Effector memory CD8-positive, alpha-beta T cell (primary cell): ENCODE data around the gene PIK3C2G.

Experiments
- ATAC-seq: fragments of 150-1000 bp; cut with Tn5 transposase; replicated peaks from 2 replicates; pipeline ENCODE4 v1.10.0; 2021; ENCODE audit warnings: mild to moderate bottlenecking, moderate library complexity
- DNase-seq, 3 experiments: peaks; one replicate each; pipeline ENCODE4 v3.0.0; 2021
- H3K27ac Mint-ChIP-seq, 2 donors: one replicate each; pipeline ENCODE4 v1.8.0; 2022; ENCODE audit warnings: mild to moderate bottlenecking in 2 of 2, mixed read lengths in 2 of 2, moderate library complexity in 2 of 2
- H3K27me3 Mint-ChIP-seq, 2 donors: one replicate each; pipeline ENCODE4 v1.8.0; 2022; ENCODE audit warnings: mixed read lengths in 2 of 2
- H3K36me3 Mint-ChIP-seq: one replicate; pipeline ENCODE4 v1.8.0; 2022; ENCODE audit warnings: mild to moderate bottlenecking, moderate library complexity, mixed read lengths; ENCODE audit not compliant: insufficient read depth
- H3K4me1 Mint-ChIP-seq, 2 donors: one replicate each; pipeline ENCODE4 v1.8.0; 2022; ENCODE audit warnings: low read depth in 2 of 2, mixed read lengths in 2 of 2
- H3K4me3 Mint-ChIP-seq, 2 donors: one replicate each; pipeline ENCODE4 v1.8.0; 2022; ENCODE audit warnings: mild to moderate bottlenecking in 2 of 2, mixed read lengths in 2 of 2, moderate library complexity in 2 of 2
- H3K9me3 Mint-ChIP-seq, 2 donors: one replicate each; pipeline ENCODE4 v1.8.0; 2022; ENCODE audit warnings: mixed read lengths in 2 of 2

PIK3C2G gene

GRCh38 chr12:18257251-18257650 is 4.1 kb upstream of the PIK3C2G start:
- Mint-ChIP-seq H3K27me3 (no peaks in the 10 kb centered on the region), H3K27ac (no peak overlapping the region), H3K36me3 (no peaks in the 10 kb centered on the region), H3K4me1 (no peaks in the 10 kb centered on the region), H3K4me3 (no peak overlapping the region), H3K9me3 (peaks cover 0 to 3% of the 10 kb centered on the region in 2 donors)
- DNase-seq (no peak), ATAC-seq (no peak)

GRCh38 chr12:18258929-18259328 is 2.4 kb upstream of the PIK3C2G start:
- ATAC-seq (no peak), DNase-seq (no peak)
- H3K4me3 Mint-ChIP-seq, result no peak overlapping the region
- no peak overlapping the region for H3K27ac Mint-ChIP-seq
- no peaks in the 10 kb centered on the region for H3K36me3 Mint-ChIP-seq
- H3K27me3 Mint-ChIP-seq, result no peaks in the 10 kb centered on the region
- peaks cover 0 to 3% of the 10 kb centered on the region in 2 donors for H3K9me3 Mint-ChIP-seq
- H3K4me1 Mint-ChIP-seq, result no peaks in the 10 kb centered on the region

GRCh38 chr12:18259906-18260682 is 1.2 kb upstream of the PIK3C2G start:
- H3K9me3 Mint-ChIP-seq, result peaks cover 0 to 3% of the 10 kb centered on the region in 2 donors
- H3K27ac Mint-ChIP-seq, result no peak overlapping the region
- no peaks in the 10 kb centered on the region for H3K27me3 Mint-ChIP-seq
- DNase-seq (no peak), ATAC-seq (no peak)
- no peaks in the 10 kb centered on the region for H3K36me3 Mint-ChIP-seq
- no peak overlapping the region for H3K4me3 Mint-ChIP-seq
- H3K4me1 Mint-ChIP-seq, result no peaks in the 10 kb centered on the region

GRCh38 chr12:18261906-18262305 is 588 bp downstream of the PIK3C2G start:
- no peak for ATAC-seq
- no peaks in the 10 kb centered on the region for H3K36me3 Mint-ChIP-seq

GRCh38 chr12:18262514-18262913 is 1.2 kb downstream of the PIK3C2G start:
- no peaks in the 10 kb centered on the region for H3K36me3 Mint-ChIP-seq
- no peak for ATAC-seq
- H3K4me1 Mint-ChIP-seq, result no peaks in the 10 kb centered on the region
- H3K27ac Mint-ChIP-seq, result no peak overlapping the region
- no peak overlapping the region for H3K4me3 Mint-ChIP-seq
- no peaks in the 10 kb centered on the region for H3K9me3 Mint-ChIP-seq
- H3K27me3 Mint-ChIP-seq, result no peaks in the 10 kb centered on the region
- no peak for DNase-seq

More at GRCh38 chr12:18261906-18262305, 588 bp downstream of the PIK3C2G start:
- H3K9me3 Mint-ChIP-seq, result peaks cover 0 to 2% of the 10 kb centered on the region in 2 donors
- H3K27ac Mint-ChIP-seq, result no peak overlapping the region
- no peak overlapping the region for H3K4me3 Mint-ChIP-seq
- H3K27me3 Mint-ChIP-seq, result no peaks in the 10 kb centered on the region
- DNase-seq, result no peak
- no peaks in the 10 kb centered on the region for H3K4me1 Mint-ChIP-seq

GRCh38 chr12:18264581-18265075 is 3.3 kb downstream of the PIK3C2G start:
- Mint-ChIP-seq H3K27me3 (no peaks in the 10 kb centered on the region), H3K9me3 (no peaks in the 10 kb centered on the region), H3K36me3 (no peaks in the 10 kb centered on the region), H3K4me3 (no peak overlapping the region), H3K27ac (no peak overlapping the region), H3K4me1 (no peaks in the 10 kb centered on the region)
- no peak for DNase-seq
- no peak for ATAC-seq

GRCh38 chr12:18267427-18268099 is 6.2 kb downstream of the PIK3C2G start:
- H3K9me3 Mint-ChIP-seq, result peaks cover 3 to 11% of the 10 kb centered on the region in 2 donors
- H3K4me3 Mint-ChIP-seq, result no peak overlapping the region
- H3K4me1 Mint-ChIP-seq, result no peaks in the 10 kb centered on the region
- DNase-seq (no peak), ATAC-seq (no peak)
- H3K27me3 Mint-ChIP-seq, result no peaks in the 10 kb centered on the region
- no peak overlapping the region for H3K27ac Mint-ChIP-seq
- H3K36me3 Mint-ChIP-seq, result no peaks in the 10 kb centered on the region

- Mint-ChIP-seq H3K4me3 (no peak overlapping the region), H3K36me3 (peaks cover 3% of the 10 kb centered on the region), H3K9me3 (peaks cover 5 to 17% of the 10 kb centered on the region in 2 donors), H3K27ac (no peak overlapping the region), H3K27me3 (no peaks in the 10 kb centered on the region), H3K4me1 (no peaks in the 10 kb centered on the region)
- DNase-seq (no peak), ATAC-seq (no peak)
Observed at GRCh38 chr12:18270958-18271460, 9.7 kb downstream of the PIK3C2G start.

GRCh38 chr12:18275981-18276380 is 14.7 kb downstream of the PIK3C2G start:
- Mint-ChIP-seq H3K4me3 (no peak overlapping the region), H3K27me3 (no peaks in the 10 kb centered on the region), H3K27ac (no peak overlapping the region), H3K9me3 (peaks cover 6 to 23% of the 10 kb centered on the region in 2 donors), H3K4me1 (no peaks in the 10 kb centered on the region), H3K36me3 (peaks cover 3% of the 10 kb centered on the region)
- ATAC-seq, result no peak
- no peak for DNase-seq

- DNase-seq, result no peak
- H3K4me1 Mint-ChIP-seq, result no peaks in the 10 kb centered on the region
- no peak overlapping the region for H3K4me3 Mint-ChIP-seq
- H3K27ac Mint-ChIP-seq, result no peak overlapping the region
- peaks cover 3% of the 10 kb centered on the region for H3K36me3 Mint-ChIP-seq
- H3K27me3 Mint-ChIP-seq, result no peaks in the 10 kb centered on the region
- ATAC-seq, result no peak
- peaks cover 4 to 21% of the 10 kb centered on the region in 2 donors for H3K9me3 Mint-ChIP-seq
Observed at GRCh38 chr12:18277196-18277595, 15.9 kb downstream of the PIK3C2G start.

- peaks cover 3 to 13% of the 10 kb centered on the region in 2 donors for H3K9me3 Mint-ChIP-seq
- no peak overlapping the region for H3K27ac Mint-ChIP-seq
- no peak overlapping the region for H3K4me3 Mint-ChIP-seq
- ATAC-seq (no peak), DNase-seq (no peak)
- H3K4me1 Mint-ChIP-seq, result no peaks in the 10 kb centered on the region
- H3K36me3 Mint-ChIP-seq, result no peaks in the 10 kb centered on the region
- no peaks in the 10 kb centered on the region for H3K27me3 Mint-ChIP-seq
Observed at GRCh38 chr12:18280728-18281127, 19.4 kb downstream of the PIK3C2G start.

GRCh38 chr12:18281941-18282340 is 20.6 kb downstream of the PIK3C2G start:
- H3K9me3 Mint-ChIP-seq, result peaks cover 3 to 13% of the 10 kb centered on the region in 2 donors
- DNase-seq, result no peak
- H3K4me1 Mint-ChIP-seq, result no peaks in the 10 kb centered on the region
- H3K27me3 Mint-ChIP-seq, result no peaks in the 10 kb centered on the region
- H3K36me3 Mint-ChIP-seq, result no peaks in the 10 kb centered on the region
- no peak overlapping the region for H3K27ac Mint-ChIP-seq
- ATAC-seq, result no peak
- H3K4me3 Mint-ChIP-seq, result no peak overlapping the region

GRCh38 chr12:18283831-18284230 is 22.5 kb downstream of the PIK3C2G start:
- Mint-ChIP-seq H3K36me3 (no peaks in the 10 kb centered on the region), H3K9me3 (peaks cover 3 to 13% of the 10 kb centered on the region in 2 donors), H3K4me1 (no peaks in the 10 kb centered on the region), H3K27ac (no peak overlapping the region), H3K27me3 (no peaks in the 10 kb centered on the region), H3K4me3 (no peak overlapping the region)
- no peak for ATAC-seq
- no peak for DNase-seq

GRCh38 chr12:18284386-18284785 is 23.1 kb downstream of the PIK3C2G start:
- ATAC-seq (no peak), DNase-seq (no peak)
- Mint-ChIP-seq H3K27me3 (no peaks in the 10 kb centered on the region), H3K4me3 (no peak overlapping the region), H3K27ac (no peak overlapping the region), H3K36me3 (no peaks in the 10 kb centered on the region), H3K4me1 (no peaks in the 10 kb centered on the region), H3K9me3 (peaks cover 3 to 13% of the 10 kb centered on the region in 2 donors)
